Stimulated activated CD4-positive, alpha-beta T cell treated with anti-CD3 and anti-CD28 coated beads, Interleukin-2, amount 100 ng/mL, for 24 hours (primary cell): ENCODE measurements around the gene OVOL3.
"Not testable (repeated sequence)": the region's sequence is repeated elsewhere in the genome, so short reads cannot be mapped to it uniquely, and the experiment has no call there.

Source experiments
- DNase-seq, 2 donors: peaks; one replicate each; pipeline ENCODE4 v3.0.0-alpha.2; 2020

The OVOL3 gene

GRCh38 chr19:36110487-36111199 lies at the start of gene OVOL3:
Gene OVOL3, plus strand, starts transcription at chr19:36111143. Its CDS starts 60 bp downstream, at chr19:36111203.
- no peak for DNase-seq

GRCh38 chr19:36061367-36061766 lies 49.6 kb upstream of the OVOL3 start:
- DNase-seq = no peak

GRCh38 chr19:36064826-36065225 lies 46.1 kb upstream of the OVOL3 start:
- DNase-seq = no peak

- DNase-seq = no peak
Measured at GRCh38 chr19:36067681-36068080, 43.3 kb upstream of the OVOL3 start.

GRCh38 chr19:36068810-36069499 lies 42.0 kb upstream of the OVOL3 start:
- not testable (repeated sequence) for DNase-seq

GRCh38 chr19:36072081-36072480 lies 38.9 kb upstream of the OVOL3 start:
- DNase-seq = no peak

- no peak for DNase-seq
Measured at GRCh38 chr19:36073121-36073876, 37.6 kb upstream of the OVOL3 start.

- no peak for DNase-seq
Measured at GRCh38 chr19:36079389-36079945, 31.5 kb upstream of the OVOL3 start.

- no peak for DNase-seq
Measured at GRCh38 chr19:36081385-36081784, 29.6 kb upstream of the OVOL3 start.

GRCh38 chr19:36081894-36082293 lies 29.0 kb upstream of the OVOL3 start:
- no peak for DNase-seq

- no peak for DNase-seq
Measured at GRCh38 chr19:36082916-36083315, 28.0 kb upstream of the OVOL3 start.

GRCh38 chr19:36084231-36085009 lies 26.5 kb upstream of the OVOL3 start:
- no peak for DNase-seq

GRCh38 chr19:36086326-36086725 lies 24.6 kb upstream of the OVOL3 start:
- DNase-seq = no peak

- no peak for DNase-seq
Measured at GRCh38 chr19:36089847-36090246, 21.1 kb upstream of the OVOL3 start.

GRCh38 chr19:36090910-36091695 lies 19.8 kb upstream of the OVOL3 start:
- no peak for DNase-seq

- DNase-seq = no peak
Measured at GRCh38 chr19:36092566-36092965, 18.4 kb upstream of the OVOL3 start.

GRCh38 chr19:36093146-36093662 lies 17.7 kb upstream of the OVOL3 start:
- DNase-seq = peak in 1 of 2 donors; percentile 36

- DNase-seq = no peak
Measured at GRCh38 chr19:36093687-36094086, 17.3 kb upstream of the OVOL3 start.

GRCh38 chr19:36097036-36097435 lies 13.9 kb upstream of the OVOL3 start:
- no peak for DNase-seq

GRCh38 chr19:36099166-36099785 lies 11.7 kb upstream of the OVOL3 start:
- no peak for DNase-seq

GRCh38 chr19:36100476-36100875 lies 10.5 kb upstream of the OVOL3 start:
- no peak for DNase-seq
